ENCODE results near the gene ATP11A.
"Not testable (repeated sequence)": the region's sequence is repeated elsewhere in the genome, so short reads cannot be mapped to it uniquely, and the experiment has no call there.

ATP11A gene

GRCh38 chr13:112692104-112692503 is 2.3 kb downstream of the ATP11A start:
- no peak for DNase-seq (ENCODE audit: low read depth in 2 of 2)

DNA sequence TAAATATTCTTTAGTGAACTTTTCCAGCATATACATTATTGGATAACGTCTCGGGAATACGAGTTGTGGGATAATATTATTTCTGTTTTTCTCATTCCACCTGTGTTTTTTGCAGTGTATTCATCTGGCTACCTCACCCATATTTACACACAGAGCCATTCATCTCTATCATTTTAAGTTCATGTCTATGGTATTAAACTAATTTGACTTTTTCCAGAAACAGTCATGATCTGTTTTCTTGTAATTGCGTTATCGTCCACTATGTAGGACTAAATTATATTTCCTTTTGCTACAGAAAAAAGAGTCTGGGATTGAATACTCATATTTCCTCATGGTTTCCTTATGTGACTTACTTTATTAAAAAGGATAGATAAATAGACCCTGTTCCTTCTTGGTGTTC is 2.7 kb downstream of the ATP11A start:
- DNase-seq (ENCODE audit: low read depth in 2 of 2) = no peak

DNA sequence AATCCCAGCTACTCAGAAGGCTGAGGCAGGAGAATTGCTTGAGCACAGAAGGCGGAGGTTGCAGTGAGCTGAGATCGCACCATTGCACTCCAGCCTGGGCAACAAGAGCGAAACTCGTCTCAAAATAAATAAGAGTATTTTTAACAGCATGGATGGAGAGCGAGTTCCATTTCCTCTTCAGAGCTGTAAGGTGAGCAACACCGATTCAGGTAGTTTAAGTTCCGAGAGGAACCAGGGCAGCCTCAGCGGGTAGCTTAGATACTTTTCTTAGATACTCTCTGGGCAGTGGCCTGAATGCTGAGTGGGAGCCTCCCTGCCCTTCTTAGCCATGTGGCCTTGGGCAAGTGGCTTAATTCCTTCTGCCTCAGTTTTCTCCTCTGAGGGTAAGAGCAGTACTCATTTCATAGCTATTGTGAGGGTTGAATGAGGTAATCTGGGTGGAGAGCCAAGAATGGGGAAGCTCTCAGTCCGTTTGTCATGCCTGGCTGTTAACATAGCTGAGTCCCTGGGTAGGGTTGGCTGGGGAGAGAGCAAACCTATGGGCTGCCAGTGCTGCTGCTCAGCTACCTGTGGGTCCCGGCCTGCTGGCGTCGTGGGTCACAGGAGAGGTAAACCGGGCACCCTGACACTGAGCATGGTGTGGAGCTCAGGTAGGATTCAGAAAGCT is 4.1 kb downstream of the ATP11A start:
- no peak for DNase-seq (ENCODE audit: low read depth in 2 of 2)

GRCh38 chr13:112695121-112695520 is 5.3 kb downstream of the ATP11A start:
- no peak for DNase-seq (ENCODE audit: low read depth in 2 of 2)

DNA sequence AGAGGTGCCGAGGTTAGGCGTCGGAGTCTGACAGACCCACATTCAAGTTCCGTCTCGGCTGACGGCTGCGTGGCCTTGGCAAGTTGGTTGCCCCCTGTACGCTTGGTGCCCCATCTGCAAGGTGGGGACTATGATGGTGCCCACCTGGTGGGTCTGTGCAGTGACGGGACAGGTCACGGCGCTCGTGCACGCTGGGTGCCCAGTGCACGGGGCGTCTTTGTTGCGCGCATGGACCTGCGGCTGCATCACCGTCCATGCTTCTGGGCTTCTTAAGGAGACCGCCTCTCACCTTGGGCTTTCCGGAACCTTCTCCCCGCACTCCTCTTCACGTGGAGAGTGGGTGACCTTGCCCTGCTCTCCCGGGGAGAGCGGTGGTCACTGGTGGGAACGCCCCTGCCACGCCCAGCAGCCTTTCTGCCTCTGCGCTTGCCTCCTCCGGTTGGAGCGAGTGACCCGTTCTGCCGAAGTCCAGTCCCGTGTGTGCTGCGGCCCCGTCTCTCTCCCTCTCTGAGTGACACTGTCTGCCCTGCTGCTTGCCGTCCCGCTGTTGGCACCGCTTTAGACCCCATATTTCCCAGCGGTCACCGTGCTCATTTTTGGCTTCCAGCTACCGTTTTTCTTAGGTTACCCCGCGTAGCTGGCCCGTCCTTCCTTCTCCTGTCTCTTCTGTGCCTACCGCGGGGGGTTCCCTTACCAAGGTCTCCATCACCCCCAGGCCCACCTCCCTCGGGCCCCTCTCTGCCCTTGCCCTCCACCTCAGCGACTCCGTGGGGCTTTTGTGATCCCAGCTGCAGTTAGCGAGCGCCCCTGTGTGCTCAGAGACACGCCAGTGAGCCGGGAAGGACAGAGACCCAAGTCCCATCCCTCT is 6.4 kb downstream of the ATP11A start:
- DNase-seq (ENCODE audit: low read depth in 2 of 2) = no peak

DNA sequence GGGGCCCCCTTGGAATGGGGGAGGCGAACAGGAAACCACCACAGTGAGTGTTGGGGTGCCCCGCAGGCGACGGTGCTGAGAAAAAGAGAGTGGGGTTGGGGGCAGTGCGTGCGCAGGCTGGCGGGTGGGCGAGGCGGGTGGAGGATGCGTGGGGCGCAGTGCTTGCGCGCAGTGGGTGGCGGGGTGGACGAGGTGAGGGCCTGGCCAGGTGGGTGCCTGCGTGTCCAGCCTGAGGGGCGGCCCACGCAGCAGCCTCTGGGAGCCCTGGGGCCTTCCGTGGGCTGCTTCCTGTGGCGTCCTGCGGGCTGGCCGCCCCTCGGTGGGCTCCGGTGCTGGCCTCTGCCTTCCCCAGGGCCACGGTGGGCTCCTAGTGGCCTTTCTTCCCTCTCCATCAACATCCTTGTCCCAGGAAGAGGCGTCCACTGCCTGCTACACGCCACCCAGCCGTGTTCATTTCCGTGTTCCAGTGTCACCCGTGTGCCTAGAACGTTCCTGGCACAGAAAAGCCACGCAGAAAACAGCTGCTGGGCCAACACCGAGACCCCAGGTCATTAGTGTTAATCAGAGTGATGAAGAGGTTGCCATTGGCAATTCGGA is 7.1 kb downstream of the ATP11A start:
- no peak for DNase-seq (ENCODE audit: low read depth in 2 of 2)

DNA sequence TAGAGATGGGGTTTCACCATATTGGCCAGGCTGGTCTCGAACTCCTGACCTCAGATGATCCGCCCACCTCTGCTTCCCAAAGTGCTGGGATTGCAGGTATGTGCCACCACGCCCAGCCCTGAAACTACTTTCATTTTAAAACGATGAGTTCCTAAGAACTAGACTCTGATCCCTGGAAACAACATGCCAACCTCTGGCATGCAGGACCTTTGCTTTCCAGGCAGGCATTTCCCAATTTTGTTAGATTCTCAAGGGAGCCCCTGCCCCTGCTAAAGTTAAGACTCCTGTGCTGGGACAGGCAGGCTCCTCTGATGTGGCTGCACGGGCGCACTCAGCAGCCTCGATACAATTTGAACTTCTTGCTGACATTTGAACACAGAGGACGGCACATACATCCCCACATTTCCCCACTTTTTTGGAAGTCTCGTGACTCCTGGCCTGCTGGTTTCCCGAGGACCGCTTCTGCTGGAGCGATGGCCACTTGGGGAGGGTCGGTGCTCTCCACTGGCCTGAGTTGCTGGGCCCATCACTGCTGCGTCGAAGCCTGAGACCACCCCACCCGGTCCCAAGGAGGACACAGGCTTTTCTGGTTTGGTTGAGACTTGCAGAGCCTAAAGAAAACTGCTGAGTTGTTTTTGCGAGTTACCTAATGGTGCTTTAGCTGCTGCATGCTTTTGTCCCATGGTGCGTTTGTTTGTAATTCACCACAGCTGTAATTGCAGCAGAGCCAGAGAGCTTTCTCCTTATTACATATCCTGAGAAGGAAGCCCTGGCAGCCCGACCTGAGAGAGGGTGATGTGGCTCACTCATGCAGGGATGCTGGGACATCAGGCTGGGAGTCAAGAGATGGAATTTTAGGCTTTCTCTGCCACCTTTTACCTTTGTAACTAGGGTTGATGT is 8.2 kb downstream of the ATP11A start:
- no peak for DNase-seq (ENCODE audit: low read depth in 2 of 2)

DNA sequence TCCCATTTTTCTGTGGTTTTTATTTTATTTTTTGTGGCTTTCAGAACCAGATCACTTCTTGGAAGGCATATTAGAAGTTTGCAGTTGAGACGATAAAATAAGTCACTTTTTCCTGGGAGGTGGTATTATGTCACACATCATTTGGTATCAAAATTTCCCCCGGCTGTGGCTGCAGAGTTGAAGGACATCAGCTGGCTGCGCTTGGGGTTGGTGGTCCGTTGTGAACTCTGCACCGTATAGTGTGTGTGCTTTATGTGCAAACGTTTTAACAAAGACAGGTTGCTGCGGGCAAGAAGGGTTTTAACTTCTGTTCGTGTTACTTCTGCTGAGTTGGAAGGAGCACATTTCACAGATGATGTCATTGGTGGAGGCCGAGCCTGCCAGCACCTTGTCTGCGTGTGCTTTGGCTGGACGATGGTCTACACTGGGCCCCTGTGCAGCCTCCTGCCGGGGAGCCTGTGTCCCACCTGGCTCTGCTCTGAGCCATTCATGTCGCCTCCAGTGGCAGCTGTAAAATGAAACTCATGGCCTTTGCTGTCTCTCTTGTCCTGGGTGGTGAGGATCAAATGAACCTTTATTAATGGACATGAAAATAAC is 9.6 kb downstream of the ATP11A start:
- DNase-seq (ENCODE audit: low read depth in 2 of 2) = no peak

DNA sequence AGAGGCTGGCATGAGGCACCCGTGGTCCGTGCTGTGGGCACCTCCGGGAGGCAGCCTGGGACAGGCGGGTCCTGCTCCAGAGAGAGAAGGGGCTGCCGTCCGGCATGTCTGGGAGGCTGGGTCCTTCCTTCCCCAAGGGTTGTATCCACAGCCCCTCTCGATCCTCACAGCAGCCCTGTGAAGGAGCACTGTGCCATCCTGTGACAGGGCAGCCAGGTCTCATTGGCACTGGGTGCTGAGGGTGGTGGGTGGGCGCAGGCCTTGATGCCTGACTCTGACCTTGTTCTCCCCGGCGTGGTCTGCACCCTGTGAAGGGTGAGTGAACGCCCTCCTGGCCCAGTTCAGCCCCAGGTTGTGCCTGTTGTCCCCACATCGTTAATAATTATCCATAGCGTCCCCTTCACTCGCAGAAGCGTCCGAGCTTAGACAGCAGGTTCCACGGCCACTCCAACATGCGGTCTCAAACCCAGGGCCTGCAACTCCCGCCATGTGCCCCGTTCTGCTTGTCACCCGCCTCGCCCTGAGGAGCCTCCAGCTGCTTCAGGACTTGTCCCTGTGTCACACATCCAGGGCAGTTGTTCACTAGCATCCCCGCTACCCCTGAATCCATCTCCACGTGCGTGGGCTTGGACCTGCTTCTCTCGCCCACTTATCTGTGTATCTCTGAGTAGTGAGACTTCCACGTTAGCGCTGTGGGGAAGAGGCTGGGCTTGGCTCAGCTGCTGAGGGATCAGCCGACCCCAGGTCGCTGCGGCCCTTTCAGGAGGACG is 10.6 kb downstream of the ATP11A start:
- DNase-seq (ENCODE audit: low read depth in 2 of 2) = no peak

GRCh38 chr13:112702341-112702985 is 12.6 kb downstream of the ATP11A start:
- DNase-seq (ENCODE audit: low read depth in 2 of 2) = no peak

DNA sequence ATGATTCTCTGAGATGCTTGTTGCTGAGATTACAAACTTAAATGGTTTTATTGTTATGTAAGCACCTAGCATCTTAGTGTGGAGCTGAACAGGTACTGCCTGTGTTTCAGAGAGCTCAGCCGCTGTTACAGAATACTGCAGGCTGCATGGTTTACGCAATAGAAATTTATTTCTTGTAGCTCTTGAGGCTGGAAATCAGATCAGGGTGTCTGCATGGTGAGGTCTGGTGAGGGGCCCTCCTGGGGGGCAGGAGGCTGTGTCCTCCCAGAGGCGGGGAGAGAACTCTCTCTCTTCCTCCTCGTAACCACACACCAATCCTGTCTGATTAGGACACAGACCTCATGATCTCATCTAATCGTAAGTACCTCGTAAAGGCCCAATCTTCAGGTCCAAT is 13.1 kb downstream of the ATP11A start:
- no peak for DNase-seq (ENCODE audit: low read depth in 2 of 2)

DNA sequence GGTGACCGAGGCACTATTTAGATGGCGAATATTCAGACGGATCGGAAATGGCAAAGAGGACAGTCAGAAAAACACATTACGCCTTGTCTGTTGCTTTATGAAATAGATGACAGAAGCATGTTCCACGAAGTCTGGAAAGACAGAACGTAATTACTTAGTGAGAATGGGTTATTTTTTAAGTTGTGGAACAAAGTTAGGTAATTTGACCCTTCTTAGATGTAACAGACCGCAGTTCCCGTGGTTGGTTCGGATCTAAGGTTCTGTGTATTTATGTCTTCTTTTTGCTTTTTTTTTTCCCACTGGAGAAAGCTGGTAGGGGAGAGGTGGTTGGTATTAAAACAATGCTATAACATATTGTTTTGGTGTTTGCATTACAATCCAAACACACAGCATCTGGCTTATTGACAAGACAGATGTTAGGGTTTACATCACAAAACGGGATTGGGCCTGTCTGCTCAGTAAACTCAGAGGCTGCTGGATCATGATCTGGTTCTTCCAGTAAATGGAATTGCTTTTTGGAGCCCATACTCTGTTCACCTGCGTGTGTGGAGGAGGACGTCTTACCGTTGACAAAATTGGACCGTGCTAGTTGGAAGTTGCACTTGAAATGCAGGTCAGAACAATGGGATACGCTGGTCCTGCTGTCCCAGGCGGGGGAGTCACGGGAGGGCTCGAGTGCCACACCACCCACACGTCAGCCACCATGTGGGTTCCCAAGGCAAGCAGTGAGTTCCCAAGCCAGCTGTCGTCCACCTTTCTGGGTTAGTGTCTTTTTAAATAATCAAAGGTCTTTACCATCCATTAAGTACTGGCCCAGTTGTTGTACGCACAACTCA is 13.8 kb downstream of the ATP11A start:
- DNase-seq (ENCODE audit: low read depth in 2 of 2) = no peak

DNA sequence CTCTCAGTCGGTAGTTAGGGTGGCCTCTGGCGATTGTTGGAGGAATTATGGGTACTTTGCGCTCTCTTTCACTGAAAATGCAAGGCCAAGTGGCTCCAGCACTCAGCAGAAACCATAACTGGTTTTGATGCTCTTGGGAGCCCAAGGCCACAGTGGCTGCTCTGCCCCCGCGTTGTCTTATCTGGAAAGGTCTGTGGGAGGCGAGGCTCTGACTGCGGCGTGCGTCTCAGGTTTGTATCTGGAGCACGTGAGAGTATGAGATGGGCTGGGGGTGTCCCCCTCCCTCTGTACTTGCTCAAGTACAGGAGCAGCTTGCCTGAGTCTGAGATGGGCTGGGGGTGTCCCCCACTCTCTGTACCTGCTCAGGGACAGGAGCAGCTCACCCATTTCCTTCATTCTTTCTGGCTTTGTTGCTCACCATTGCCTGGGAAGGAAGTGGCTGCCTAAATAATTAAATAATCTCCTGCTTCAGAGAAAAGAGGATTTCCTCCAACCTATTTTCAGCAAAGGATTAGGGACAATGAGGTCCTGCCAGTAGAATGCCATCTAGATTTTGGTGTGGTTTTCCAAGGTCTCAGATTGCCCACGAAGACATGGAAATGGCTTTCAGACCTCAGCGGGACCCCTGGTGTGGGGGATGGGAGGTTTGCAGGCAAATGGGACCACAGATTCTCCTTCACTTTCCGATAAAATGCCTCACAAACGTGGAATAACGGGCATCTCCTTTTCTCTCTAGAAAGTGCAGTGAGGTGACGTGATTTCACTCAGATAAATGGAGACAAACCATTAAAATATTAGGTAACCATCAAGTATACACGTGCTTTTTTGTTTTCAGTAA is 14.7 kb downstream of the ATP11A start:
- DNase-seq (ENCODE audit: low read depth in 2 of 2) = no peak

DNA sequence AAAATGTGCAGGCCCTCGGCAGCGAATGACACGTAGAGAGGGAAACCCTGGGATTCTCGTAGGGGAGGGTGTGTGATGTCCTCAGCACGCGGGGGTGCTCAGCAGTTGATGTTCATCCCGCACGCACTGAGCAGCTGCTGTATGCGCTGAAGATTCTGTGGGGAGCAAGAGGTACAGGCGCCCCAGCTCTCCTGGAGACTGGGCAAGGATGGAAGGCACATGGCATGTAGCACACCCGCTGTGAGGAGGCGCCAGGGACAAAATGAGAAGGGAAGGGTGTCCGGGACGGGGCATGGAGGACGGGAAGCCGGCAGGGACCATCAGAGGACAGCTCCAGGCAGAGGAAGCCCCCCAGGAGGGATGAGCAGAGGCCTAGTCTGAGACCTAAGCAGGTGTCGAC is 15.4 kb downstream of the ATP11A start:
- no peak for DNase-seq (ENCODE audit: low read depth in 2 of 2)

DNA sequence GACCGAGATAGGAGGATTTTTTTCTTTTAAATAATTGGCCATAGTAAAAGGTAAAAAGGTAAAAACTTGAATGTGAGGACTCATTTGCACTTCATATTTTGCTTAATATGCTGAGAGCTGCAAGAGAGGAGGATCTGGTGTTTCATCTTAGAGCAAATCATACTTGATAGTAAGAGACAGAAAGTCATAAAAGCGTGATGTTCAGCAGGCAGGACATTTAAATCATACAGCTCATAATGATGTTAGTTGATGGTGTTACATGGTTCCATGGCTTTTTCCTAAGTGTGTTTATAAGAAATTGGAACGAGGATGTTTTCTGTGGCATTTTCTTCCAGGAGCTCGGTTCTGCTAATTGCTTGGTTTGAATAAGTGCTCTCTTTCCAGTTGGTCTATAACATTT is 16.3 kb downstream of the ATP11A start:
- no peak for DNase-seq (ENCODE audit: low read depth in 2 of 2)

GRCh38 chr13:112708560-112709240 is 18.9 kb downstream of the ATP11A start:
- DNase-seq (ENCODE audit: low read depth in 2 of 2) = no peak

- not testable (repeated sequence) for DNase-seq (ENCODE audit: low read depth in 2 of 2)
Observed at GRCh38 chr13:112709316-112709715, 19.5 kb downstream of the ATP11A start.
